GM18868 (cell line): ENCODE data around the gene LYZL1.
"Not testable (repeated sequence)": the region's sequence is repeated elsewhere in the genome, so short reads cannot be mapped to it uniquely, and the experiment has no call there.

Experiments
- ATAC-seq: cut with Tn5 transposase; IDR thresholded peaks from one replicate; pipeline ENCODE4 v1.9.1; 2021; ENCODE audit warnings: mild to moderate bottlenecking, moderate library complexity; ENCODE audit not compliant: unreplicated experiment

LYZL1 gene

DNA sequence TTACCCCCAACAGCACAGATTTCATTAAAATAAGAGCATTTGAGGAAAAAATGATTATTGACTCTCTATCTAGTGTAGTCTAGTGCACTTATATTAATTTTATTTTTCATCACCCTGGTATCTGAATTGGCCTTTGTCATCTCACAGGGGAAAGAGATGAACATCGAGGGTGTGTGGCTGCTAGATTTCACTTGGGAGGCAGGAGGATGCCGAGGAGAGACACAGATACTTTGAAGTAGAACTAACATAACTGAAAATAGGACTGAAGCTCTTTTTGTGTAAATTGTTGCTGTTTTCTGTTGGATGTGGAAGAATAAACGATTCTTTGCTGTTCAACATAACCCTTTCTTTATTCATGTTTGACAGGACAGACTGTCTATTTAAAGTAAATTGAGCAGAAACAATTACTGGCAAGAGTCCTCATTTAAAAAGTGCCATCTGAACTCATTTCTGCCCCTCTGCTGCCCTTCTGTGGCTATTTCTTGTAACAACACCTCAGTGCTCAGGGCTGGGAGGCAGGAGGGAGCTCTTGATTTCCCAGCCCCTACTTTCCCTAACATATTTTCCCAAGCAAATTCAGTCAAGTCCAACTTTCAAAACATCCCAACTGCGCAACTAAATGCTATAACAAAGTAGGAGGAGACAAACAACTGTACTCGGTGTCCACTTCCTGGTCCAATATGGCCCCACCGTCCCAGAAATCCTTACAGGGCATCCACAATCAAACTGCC, 15.6 kb downstream of the LYZL1 start:
- ATAC-seq: peak; percentile 61

DNA sequence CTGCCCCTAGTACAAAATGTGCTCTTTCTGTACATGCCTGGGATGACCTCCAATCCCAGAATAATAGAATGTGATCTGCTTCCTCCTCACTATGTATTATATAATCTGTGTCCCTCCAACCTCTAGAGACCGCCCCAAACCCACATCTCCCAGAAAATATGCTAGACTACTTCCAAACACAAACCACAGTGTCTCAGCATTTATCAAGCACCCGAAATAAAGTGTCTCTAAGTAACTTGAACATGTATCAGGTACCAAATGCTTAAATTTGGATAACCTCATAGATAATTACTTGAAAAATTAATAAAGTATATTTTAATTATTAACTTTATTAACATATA, 16.1 kb downstream of the LYZL1 start:
- no peak for ATAC-seq

DNA sequence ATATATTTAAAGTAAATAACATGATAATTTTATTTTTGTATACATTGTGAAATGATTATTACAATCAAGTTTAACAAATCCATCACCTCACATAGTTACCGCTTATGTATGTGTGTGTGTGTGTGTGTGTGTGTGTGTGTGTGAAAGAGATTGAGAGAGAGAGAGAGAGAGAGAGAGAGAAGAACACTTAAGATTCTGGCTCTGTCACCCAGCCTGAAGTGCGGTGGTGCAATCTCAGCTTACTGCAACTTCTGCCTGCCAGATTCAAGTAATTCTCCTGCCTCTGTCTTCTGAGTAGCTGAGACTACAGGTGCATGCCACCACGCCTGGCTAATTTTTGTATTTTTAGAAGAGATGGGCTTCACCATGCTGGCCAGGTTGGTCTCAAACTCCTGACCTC, 17.8 kb downstream of the LYZL1 start:
- no peak for ATAC-seq

DNA sequence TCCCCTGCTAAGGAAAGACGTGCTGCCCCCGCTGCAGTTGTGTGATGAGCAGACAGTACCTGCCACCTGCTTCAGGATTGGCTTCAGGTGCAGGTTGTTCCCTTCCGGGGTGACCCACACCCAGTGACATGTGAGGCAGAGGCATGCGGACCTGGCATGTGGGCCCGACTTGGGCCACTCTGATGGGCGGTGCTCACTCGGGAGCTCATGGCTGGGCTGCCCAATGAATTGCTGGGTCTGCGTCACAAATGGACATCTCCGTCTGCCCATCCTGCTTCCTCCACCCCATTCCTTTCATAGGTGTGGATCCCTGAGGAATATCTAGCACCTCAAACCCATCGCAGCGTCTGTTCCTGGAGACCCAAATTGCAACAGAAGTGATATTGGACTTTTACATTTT, 19.3 kb downstream of the LYZL1 start:
- ATAC-seq: not testable (repeated sequence)

DNA sequence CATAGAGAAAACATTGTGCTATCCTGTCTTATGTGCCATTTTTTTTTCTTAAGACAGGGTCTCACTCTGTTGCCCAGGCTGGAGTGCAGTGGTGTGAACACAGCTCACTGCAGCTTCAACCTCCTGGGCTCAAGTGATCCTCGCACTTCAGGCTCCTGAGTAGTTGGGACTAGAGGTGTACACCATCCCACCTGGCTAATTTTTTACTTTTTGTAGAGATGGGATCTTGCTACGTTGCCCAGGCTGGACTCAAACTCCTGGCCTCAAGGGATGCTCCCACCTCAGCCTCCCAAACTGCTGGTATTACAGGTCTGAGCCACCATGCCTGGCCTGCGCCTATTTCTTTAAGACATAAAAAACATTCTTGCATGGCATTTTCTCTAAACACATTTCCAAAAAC, 20.6 kb downstream of the LYZL1 start:
- no peak for ATAC-seq

DNA sequence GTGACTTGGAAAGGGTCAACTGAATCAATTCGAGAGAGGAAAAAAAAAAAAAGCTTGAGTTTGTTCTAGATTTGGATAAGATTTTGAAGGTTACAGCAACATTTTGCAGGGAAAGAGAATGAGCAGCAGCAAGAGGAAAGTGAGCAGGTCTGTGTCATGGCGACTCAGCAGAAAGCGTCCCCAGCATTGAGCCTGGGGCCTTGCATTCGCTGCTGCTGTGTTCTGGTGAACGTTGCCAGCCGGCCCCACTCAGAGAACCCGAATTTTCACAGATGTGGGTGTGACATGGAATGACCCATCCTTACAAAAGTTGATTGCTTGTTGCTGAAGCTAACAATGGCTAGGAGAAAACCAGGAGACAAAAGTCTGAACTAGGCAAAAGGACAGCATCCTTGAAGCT, 21.6 kb downstream of the LYZL1 start:
- not testable (repeated sequence) for ATAC-seq

DNA sequence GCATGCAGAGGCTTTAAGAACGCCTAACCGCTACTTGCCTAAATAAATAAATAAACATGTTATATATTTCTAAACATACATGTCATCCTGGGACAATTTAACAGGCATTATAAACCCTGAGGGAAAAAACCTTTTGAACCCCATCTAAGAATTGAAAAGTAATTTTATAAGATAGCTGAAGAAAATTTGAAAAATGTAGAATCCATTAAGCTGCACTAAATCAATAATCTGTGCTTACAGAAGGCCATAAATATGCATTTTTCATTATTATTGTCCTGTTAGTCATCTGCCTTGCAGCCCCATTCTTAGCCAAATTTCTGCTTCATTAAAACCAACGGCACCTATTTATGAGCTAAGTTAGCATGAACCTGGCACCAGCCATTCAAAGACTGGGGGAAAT, 24.2 kb downstream of the LYZL1 start:
- ATAC-seq: no peak

DNA sequence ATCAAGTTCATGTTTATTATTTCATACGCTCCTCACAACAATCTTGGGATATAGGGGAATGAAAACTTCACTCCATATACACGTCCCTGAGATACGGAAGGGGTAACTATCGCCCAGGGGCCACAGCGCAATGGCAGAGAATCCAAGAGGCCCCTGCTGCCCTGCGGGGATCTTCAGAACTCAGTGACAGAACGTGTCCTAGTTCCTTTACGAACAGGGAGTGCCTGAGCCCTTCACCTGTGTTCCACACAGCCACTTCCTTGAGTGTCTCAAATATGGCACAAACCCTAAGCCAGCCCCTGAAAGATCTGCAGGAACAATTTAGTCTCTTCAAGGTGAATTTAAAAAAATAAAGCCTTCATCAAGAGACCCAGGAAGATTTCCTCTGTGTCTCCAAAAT, 25.9 kb downstream of the LYZL1 start:
- no peak for ATAC-seq

DNA sequence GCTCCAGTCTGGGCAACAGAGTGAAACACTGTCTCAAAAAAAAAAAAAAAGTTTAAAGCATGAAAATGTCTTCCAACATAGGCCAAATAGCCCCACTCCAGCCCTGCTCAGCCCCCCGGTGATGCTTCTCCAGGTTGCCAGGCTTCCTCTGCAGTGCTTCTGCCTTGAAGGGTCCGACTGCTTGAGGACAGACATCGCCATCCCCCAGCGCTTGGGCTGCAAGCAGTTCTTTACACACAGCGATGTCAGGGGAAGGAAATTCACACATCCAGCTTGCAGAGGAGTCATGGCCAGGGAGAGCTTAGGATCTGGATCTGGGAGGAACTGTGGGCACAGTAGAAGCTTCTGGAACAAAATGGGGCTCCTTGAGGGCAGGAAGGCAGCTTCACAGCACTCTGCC, 26.9 kb downstream of the LYZL1 start:
- no peak for ATAC-seq

DNA sequence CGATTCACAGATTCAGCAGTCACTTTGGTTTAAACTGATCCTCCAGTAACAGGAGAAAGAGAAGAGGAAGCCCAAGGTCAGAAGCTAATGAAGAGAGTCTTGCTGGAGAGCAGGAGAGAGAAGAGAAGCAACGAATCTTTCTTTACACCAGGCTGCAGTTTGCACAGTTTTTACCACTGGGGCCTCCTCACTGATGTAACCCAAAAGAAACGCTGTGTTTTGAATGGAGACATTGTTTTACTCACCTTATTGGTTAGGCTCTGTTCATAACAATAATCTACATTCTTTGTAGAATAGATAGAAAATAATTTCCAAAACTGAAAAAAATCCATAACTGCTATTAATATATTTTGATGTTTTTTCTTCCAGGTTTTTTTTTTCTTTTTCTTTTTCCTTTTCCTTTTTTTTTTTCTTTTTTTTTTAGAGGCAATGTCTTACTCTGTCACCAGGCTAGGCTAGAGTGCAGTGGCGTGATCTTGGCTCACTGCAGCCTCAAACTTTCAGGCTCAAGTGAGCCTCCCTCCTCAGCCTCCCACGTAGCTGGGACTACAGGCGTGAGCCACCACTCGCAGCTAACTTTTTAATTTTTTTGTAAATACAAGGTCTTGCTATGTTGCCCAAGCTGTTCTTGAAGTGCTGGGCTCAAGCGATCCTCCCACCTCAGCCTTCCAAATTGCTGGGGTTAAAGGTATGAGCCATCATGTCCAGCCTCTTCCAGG, 27.6 kb downstream of the LYZL1 start:
- ATAC-seq: no peak

DNA sequence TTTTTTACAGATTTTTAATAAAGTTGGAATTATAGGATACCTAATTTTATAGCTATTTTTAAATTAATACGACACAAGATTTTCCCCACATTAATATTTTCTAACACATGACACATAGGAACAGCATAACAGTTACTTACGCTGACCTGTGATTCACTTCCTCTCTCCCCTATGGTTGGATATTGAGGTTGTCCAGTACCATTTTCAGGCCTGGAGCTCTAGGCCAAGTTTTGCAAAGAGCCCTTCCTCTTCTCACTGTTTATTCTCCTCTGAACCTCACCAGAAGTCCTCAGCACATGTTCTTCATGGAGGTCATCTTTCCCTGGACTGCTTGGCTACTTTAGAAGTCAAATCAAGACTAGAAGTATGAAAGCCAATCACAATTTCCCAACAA, 28.2 kb downstream of the LYZL1 start:
- no peak for ATAC-seq

DNA sequence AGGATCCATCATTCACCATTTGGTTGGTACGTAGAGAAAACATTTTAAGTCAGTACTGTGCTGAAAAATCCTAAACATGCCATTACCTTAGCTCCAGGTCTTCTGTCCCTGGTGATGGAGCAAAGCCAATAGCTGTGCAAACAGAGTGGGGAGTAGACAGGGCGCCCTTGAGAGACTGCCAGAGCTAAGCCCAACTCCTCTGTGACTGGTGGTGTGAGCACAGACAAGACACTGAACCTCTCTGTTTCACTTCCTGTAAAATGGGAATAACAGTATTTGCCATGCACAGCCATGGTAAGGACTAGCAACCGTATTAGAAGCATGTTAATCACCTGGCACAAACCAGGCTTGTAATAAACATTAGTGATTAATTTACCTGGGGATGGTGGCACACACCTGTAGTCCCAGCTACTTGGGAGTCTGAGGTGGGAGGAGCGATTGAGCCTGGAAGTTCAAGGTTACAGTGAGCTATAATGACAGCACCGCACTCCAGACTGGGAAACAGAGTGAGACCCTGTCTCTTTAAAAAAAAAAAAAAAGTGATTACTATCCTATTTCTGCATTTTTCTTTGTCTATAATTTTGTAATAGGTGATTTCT, 28.7 kb downstream of the LYZL1 start:
- no peak for ATAC-seq

DNA sequence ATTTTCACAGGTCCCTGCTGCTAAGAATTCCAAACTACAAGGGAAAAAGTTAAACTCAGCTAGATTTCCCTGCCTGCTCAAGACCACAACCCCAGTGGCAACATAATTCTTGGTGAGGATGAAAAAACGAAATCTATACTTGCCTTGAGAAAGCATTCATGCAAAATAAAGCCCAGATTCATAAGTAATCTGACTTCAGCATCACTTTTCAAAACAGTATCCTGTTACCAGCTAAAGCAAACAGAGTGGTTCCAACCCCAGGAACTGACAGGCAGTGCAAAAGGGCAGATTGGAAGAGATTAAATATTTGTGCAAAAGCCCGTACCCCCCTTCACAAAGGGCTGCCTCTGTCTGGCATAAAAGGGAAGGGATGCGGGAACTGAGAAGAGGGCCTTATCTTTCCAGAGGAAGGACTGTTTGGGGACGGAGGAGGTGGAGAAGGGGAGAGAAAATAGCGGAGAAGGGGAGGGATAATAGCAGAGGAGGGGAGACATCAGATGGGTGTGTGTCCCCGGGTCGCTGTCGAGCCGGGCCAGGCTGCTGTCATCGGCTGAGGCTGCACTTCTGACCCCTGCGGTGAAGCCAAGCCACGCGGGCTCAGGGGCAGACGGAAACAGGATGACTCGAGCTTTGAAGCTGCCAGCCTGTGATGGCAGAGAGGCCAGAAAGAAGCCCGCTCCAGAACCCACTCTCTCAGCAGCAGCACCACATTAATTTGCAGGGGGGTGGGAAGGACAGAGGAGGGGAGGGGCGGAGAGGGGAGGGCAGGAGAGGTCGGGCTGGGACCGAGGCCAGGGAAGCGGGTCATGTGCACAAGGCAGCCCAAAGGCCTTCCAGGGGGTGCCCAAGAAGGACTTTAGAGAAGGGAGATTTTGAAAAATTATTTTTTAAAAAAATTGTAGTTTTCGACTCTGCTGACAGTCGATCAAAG, 29.5 kb downstream of the LYZL1 start:
- ATAC-seq: not testable (repeated sequence)

DNA sequence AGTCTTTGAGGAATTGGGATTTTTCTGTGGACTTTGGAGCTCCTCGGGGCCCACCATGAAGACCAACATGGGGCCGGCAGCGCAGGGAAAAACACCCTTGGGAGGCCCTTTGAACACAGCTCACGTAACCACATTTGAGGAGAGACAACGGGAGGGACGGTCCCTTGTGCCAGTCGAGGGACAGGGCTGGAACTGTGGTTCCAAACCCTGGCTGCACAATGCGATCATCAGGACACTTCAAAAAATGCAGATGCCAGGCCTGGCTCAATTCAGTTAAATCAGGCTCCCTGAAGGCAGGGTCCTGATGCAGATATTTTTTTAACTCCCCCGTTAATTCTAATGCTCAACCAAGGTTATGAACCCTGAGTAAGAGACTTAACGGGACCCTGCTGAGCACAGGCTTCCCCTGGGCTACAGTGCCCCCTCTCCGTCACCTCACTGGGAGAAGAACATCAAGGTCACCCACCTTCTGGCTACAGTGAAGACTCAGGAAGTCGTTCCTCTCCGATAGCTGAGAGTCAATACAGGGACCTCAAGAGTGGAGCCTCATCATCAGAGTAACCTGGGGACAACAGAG, 30.4 kb downstream of the LYZL1 start:
- no peak for ATAC-seq

DNA sequence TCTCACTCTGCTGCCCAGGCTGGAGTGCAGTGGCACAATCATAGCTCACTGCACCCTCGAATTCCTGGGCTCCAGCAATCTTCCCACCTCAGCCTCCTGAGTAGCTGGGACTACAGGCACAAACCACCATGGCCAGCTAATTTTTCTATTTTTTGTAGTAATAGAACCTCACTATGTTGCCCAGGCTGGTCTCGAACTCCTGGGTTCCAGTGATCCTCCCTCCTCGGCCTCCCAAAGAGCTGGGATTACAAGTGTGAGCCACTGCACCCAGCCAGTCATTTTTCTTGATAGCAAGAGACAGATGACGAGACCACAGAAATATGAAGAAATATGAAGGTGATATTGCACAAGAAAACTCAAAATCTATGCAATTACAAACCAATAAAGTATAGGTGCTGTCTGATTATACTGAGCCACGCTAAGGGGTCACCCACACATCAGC, 31.8 kb downstream of the LYZL1 start:
- not testable (repeated sequence) for ATAC-seq

DNA sequence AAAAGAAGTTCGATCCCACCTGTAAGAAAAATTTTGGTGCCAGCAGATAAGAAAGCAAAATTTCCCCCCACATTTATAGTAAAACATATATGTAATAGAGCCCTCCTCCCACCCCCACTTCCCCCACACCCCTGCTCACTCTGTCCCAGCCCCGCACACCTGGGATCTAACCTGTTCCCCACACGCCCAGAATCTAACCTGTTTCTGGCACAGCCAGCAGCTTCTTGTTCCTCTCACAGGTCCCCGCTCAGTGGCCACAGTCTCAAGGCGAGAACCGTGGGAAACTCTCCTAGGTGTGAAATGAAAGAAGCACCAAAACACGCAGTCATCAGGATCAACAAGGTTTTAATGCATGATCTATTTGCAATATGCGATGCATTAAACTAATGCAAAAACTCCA, 32.8 kb downstream of the LYZL1 start:
- no peak for ATAC-seq

DNA sequence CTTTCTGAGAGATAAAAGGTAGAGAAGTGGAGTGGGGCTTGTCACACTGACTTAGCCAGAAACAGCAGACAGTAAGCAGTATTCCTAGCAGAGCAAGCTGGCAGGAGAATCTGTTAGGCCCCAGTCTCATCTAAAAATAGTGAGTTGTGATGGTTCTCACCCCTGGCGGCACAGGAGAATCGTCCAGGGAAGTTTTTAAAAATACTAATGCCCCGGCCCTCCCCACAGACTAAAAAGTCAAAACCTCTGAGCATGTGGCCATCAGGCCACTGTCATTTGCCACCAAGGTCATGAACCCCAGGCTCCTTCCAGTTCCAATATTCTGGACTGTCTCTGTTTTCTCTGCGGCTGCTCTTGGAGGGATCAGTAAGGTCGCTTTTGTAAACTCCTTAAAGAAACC, 34.0 kb downstream of the LYZL1 start:
- no peak for ATAC-seq

DNA sequence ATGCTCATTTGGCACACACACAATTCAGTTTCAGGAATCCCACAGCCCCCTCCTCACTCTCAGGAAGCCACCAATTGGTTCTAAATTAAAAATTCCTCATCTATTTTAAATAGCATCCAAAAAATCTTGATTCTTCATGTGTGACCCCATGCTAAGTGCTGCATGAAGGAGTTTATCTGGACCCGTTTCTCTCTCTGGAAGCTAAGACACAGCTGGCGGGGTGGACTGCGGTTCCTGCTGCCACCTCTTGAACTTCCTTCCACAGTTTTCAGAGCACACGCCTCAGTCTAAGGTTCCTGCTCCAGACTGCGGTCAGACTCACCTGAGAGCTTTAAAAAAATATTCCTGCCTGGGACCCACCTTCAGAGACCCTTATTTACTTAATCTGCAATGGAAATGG, 34.5 kb downstream of the LYZL1 start:
- no peak for ATAC-seq

DNA sequence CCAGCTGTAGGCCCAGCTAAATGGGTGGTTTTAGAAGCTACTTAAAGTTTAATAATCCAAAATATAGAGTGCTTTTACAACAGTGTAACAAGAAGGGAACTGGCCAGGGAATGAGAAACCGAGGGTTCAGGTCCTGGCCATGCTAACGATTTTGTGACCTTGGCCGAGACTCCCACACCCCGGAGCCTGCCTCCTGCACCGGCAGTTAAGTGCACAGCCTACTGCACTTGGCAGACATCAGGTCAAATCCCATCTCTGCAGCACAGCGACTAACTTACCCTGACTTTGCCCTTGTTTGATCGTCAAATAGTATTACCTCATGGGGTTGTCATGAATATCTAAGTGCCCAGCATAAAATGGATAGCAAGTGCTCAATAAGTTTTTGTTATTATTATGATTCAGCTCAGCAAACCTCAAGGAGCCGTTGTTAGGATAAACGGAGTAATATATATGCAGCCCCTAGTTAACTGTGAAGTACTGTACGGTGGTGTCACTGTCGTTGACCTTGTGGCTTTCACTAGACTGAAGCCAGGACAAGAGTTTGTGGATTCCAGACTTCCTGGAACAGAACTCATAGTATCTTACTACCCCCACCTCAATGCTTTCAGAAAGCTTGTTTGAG, 35.5 kb downstream of the LYZL1 start:
- no peak for ATAC-seq

DNA sequence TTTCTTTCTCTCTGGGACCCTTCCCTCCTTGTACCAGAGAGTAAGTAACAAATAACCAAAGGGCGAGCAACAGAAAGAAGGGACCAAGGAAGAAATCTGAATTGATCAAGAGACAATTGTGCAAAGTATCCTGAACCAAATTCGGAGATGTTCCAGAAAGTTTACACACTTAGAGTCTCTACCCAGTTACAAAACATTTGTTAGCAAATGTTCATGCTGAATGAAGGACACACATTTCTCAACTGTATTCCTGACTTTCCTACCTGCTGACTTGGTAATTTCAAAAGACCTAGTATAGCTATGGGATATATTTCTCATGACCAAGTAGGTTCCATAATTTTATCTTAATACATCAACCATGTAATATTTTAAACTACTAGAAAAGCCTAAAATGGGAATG, 37.4 kb downstream of the LYZL1 start:
- ATAC-seq: no peak
